Measurements from ENCODE around the gene SEC24C. TPM values are rescaled to one million over a fixed set of nuclear protein-coding genes. Genes with fewer than 3 reads are reported as not detected.

The SEC24C gene
- total RNA-seq, 4 donors from 2014 or later, result 42.4 to 61.3 (median 53.5) TPM

DNA sequence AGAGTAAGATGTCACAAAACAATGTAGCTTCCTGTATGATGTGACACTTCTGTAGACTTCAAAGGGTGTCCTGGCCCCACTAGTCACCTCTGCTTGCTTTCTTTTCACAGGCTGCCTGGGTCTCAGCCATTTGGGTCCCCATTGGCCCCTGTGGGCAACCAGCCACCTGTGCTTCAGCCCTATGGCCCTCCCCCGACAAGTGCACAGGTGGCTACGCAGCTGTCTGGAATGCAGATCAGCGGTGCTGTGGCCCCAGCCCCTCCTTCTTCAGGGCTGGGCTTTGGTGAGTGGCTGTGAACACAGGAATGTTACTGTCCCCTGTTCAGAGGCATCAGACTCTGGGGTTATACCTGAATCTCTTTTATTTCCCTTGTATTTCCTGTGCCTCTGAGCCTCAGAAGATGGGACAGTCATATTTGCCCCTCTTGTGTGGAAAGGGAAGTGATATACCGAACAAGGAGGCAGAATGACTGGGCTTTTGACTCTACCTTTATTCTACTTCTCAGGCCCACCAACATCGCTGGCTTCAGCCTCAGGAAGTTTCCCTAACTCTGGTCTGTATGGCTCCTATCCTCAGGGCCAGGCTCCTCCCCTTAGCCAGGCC lies 15.4 kb downstream of the SEC24C start:
- WGBS, result 86% methylated on average over 5 of the region's 5 CpGs
- peaks cover 49 to 86% (median 80%) of the 10 kb centered on the region in 4 donors for H3K36me3 ChIP-seq

DNA sequence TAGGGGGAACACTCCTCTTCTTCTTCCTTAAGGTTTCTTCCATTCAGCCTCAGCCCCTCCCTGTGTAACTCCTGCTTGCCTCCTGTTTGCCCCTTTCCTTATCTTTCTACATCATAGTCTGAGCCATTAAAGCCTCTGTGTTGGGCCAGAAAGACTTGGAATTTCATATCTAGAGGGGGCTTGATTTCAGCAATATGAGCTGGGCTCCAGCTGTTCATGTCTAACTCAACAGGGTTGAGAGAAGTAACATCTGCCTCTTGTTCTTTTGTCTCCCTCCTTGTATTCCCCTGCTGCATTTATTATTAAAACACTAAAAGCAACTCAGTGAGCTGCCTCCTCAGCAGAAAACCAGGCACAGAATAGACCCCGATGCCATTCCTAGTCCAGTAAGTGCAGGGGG lies 17.6 kb downstream of the SEC24C start:
- Histone ChIP-seq H3K9me3 (no peaks in the 10 kb centered on the region), H3K27me3 (no peaks in the 10 kb centered on the region), H3K27ac (replicated peaks in 1 of 4) (no peak overlapping the region), H3K36me3 (peaks cover 69 to 89% (median 83%) of the 10 kb centered on the region in 4 donors), H3K4me3 (no peak overlapping the region), H3K4me1 (peaks cover 0 to 4% (median 2%) of the 10 kb centered on the region in 4 donors)
- TF ChIP-seq POLR2A (IDR thresholded peaks at IDR 0.05; ENCODE audit: low read depth) (no peak), POLR2AphosphoS5 (IDR thresholded peaks at IDR 0.05) (no peak)
- TF ChIP-seq, protein P1, sequence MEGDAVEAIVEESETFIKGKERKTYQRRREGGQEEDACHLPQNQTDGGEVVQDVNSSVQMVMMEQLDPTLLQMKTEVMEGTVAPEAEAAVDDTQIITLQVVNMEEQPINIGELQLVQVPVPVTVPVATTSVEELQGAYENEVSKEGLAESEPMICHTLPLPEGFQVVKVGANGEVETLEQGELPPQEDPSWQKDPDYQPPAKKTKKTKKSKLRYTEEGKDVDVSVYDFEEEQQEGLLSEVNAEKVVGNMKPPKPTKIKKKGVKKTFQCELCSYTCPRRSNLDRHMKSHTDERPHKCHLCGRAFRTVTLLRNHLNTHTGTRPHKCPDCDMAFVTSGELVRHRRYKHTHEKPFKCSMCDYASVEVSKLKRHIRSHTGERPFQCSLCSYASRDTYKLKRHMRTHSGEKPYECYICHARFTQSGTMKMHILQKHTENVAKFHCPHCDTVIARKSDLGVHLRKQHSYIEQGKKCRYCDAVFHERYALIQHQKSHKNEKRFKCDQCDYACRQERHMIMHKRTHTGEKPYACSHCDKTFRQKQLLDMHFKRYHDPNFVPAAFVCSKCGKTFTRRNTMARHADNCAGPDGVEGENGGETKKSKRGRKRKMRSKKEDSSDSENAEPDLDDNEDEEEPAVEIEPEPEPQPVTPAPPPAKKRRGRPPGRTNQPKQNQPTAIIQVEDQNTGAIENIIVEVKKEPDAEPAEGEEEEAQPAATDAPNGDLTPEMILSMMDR (IDR thresholded peaks at IDR 0.05), result no peak
- no peak for DNase-seq (ENCODE audit: extremely low spot score)
- WGBS, result 100% methylated on average over 1 of the region's 1 CpG
- intact Hi-C loops (cut with DNase I), result no loop called here

More for the DNA sequence above, 15.4 kb downstream of the SEC24C start:
- intact Hi-C loops (cut with DNase I), result no loop called here
- Histone ChIP-seq H3K27me3 (no peaks in the 10 kb centered on the region), H3K4me3 (no peak overlapping the region), H3K9me3 (no peaks in the 10 kb centered on the region), H3K4me1 (peaks cover 0 to 4% (median 2%) of the 10 kb centered on the region in 4 donors), H3K27ac (replicated peaks in 1 of 4) (no peak overlapping the region)
- no peak for DNase-seq (ENCODE audit: extremely low spot score)
- no peak for TF ChIP-seq POLR2A (IDR thresholded peaks at IDR 0.05; ENCODE audit: low read depth)
- TF ChIP-seq POLR2AphosphoS5 (IDR thresholded peaks at IDR 0.05), result no peak
- TF ChIP-seq, protein P1 (IDR thresholded peaks at IDR 0.05), result no peak

DNA sequence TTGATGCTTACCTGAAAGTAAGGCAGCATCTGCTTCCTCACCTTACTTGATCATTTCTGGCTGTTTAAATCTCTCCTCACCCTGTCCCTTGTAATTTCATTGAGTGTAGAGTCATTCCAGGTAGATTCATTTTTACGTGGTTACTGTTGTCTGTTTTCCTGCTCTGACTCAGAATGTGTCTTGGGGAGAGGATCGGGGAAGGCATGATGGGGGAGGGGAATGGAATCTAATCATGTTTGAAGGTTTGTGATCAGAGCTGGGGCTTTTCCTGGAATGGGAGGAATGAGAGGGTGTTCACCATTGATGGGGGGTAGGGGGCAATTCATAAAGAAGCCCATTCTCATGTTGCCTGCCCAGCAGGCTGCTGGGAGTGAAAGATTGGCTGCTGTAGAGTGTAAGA lies 18.7 kb downstream of the SEC24C start:
- intact Hi-C loops (cut with DNase I), result no loop called here
- H3K9me3 ChIP-seq, result no peaks in the 10 kb centered on the region
- no peaks in the 10 kb centered on the region for H3K27me3 ChIP-seq
- peaks cover 0 to 4% (median 2%) of the 10 kb centered on the region in 4 donors for H3K4me1 ChIP-seq
- 64% methylated on average over 2 of the region's 2 CpGs for WGBS
- no peak for DNase-seq (ENCODE audit: extremely low spot score)
- H3K4me3 ChIP-seq, result no peak overlapping the region
- TF ChIP-seq POLR2A (IDR thresholded peaks at IDR 0.05; ENCODE audit: low read depth) (no peak), POLR2AphosphoS5 (IDR thresholded peaks at IDR 0.05) (no peak), EP300 (IDR thresholded peaks at IDR 0.05) (no peak)
- TF ChIP-seq, protein P1 (IDR thresholded peaks at IDR 0.05), result no peak
- no peak overlapping the region for H3K27ac ChIP-seq (replicated peaks in 1 of 4)
- peaks cover 81 to 97% (median 93%) of the 10 kb centered on the region in 4 donors for H3K36me3 ChIP-seq

DNA sequence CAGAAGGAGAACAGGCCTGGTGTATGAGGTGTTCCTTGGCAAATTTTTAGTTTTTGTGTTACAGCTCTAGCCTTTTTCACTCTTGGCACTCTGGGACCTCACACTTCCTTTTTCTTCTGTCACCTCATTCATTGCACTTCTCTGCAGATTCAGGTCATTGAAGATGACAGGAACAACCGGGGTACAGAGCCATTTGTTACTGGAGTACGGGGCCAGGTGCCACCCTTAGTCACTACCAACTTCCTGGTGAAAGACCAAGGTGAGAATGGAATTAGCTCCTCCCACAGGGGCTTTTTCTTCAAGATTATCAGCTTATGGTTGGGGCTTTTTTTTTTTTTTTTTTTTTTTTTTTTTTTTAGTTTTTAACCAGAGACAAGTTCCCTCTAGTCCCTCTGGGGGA lies 19.2 kb downstream of the SEC24C start:
- Histone ChIP-seq H3K27ac (replicated peaks in 1 of 4) (no peak overlapping the region), H3K9me3 (no peaks in the 10 kb centered on the region), H3K4me3 (no peak overlapping the region), H3K4me1 (peaks cover 0 to 4% (median 2%) of the 10 kb centered on the region in 4 donors), H3K36me3 (peaks cover 83 to 100% (median 98%) of the 10 kb centered on the region in 4 donors), H3K27me3 (no peaks in the 10 kb centered on the region)
- DNase-seq (ENCODE audit: extremely low spot score), result no peak
- WGBS, result 83% methylated on average over 2 of the region's 2 CpGs
- TF ChIP-seq POLR2A (IDR thresholded peaks at IDR 0.05; ENCODE audit: low read depth) (no peak), EP300 (IDR thresholded peaks at IDR 0.05) (no peak), POLR2AphosphoS5 (IDR thresholded peaks at IDR 0.05) (no peak)
- TF ChIP-seq, protein P1 (IDR thresholded peaks at IDR 0.05), result no peak
- intact Hi-C loops (cut with DNase I), result no loop called here

DNA sequence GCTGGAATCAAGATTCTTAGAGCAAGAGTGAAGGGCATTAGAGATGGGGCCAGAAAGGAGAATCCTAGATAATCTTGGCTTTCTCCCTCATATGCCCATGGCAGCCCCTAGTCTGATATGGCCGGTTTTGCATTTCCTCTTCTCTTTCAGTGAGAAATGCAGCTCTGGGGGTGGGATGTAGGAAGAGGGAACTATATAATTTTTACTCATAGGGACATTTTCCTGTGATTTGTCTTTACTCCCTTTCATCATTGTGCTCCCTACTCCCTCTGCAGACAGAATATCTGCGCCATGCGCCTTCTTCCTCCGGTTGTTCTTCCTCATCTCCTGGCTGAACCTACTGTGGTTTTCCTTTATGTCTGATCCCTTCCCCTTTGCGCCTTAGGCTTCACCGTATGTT lies 20.9 kb downstream of the SEC24C start:
- intact Hi-C loops (cut with DNase I), result no loop called here
- 87% methylated on average over 6 of the region's 6 CpGs for WGBS
- Histone ChIP-seq H3K4me3 (no peak overlapping the region), H3K4me1 (peaks cover 0 to under 1% (median 0%) of the 10 kb centered on the region in 4 donors), H3K36me3 (peaks cover 90 to 100% (median 100%) of the 10 kb centered on the region in 4 donors), H3K9me3 (no peaks in the 10 kb centered on the region), H3K27ac (replicated peaks in 1 of 4) (no peak overlapping the region), H3K27me3 (no peaks in the 10 kb centered on the region)
- TF ChIP-seq EP300 (IDR thresholded peaks at IDR 0.05) (no peak), POLR2AphosphoS5 (IDR thresholded peaks at IDR 0.05) (no peak), POLR2A (IDR thresholded peaks at IDR 0.05; ENCODE audit: low read depth) (no peak)
- TF ChIP-seq, protein P1 (IDR thresholded peaks at IDR 0.05), result no peak
- no peak for DNase-seq (ENCODE audit: extremely low spot score)

Data from esophagus muscularis mucosa (tissue), 4 donors.